Endothelial cell of umbilical vein (primary cell): ENCODE data around the gene MINDY4. TPM values are rescaled to one million over a fixed set of nuclear protein-coding genes. Genes with fewer than 3 reads are reported as not detected.

Source experiments
- BruUV-seq: library from RNA; stranded (reverse); fragments of 400-500 nt; replicated peaks from 2 replicates; lab custom pipeline; 2021; lab: Mats Ljungman, UMichigan
- CTCF ChIA-PET: fragments of 300-600, 350-600 bp; sonication (Branson Sonifier 250); formaldehyde crosslinking; loops from one replicate; lab custom pipeline; 2021; ENCODE audit warnings: antibody characterized with exemption, inconsistent platforms; lab: Charles Lee
- POLR2A ChIA-PET: fragments of 300-600, 350-600 bp; sonication (Branson Sonifier 250); formaldehyde crosslinking; loops from one replicate; lab custom pipeline; 2021; ENCODE audit warnings: antibody characterized with exemption, inconsistent platforms; lab: Charles Lee
- DNase-seq: peaks from one replicate; pipeline ENCODE4 v3.0.0-alpha.2; 2011; ENCODE audit warnings: low read depth, low spot score
- FAIRE-seq: peaks from 2 replicates; lab custom pipeline; 2011; peaks lifted over from hg19 to GRCh38; lab: Jason Lieb, UNC
- H2AFZ ChIP-seq: 2 replicates; pipeline ENCODE4 v1.6.0; 2012; ENCODE audit warnings: low read depth, low read length, control low read depth, inconsistent platforms
- H3K27ac ChIP-seq: 2 replicates; pipeline ENCODE4 v1.5.1; 2011; ENCODE audit warnings: low read depth, mild to moderate bottlenecking, control low read depth, low read length, moderate library complexity; ENCODE audit not compliant: insufficient read depth
- H3K27me3 ChIP-seq, 2 experiments: 2 replicates each; pipeline versions ENCODE4 v1.6.0 to v1.6.1; 2011; ENCODE audit warnings: low read length in 2 of 2, mixed read lengths in 1 of 2; ENCODE audit not compliant: control insufficient read depth in 2 of 2, insufficient read depth in 2 of 2
- H3K36me3 ChIP-seq, 2 experiments: 2 replicates in 1 of 2; 3 replicates in 1 of 2; pipeline ENCODE4 v1.5.1; 2011; ENCODE audit warnings: low read length in 2 of 2, mild to moderate bottlenecking in 1 of 2, moderate library complexity in 1 of 2; ENCODE audit not compliant: control insufficient read depth in 2 of 2, insufficient read depth in 2 of 2; ENCODE audit errors: extremely low read depth in 1 of 2
- H3K4me1 ChIP-seq: 3 replicates; pipeline ENCODE4 v1.5.1; 2011; ENCODE audit warnings: mild to moderate bottlenecking, low read length; ENCODE audit not compliant: control insufficient read depth, insufficient read depth; ENCODE audit errors: extremely low read depth
- H3K4me2 ChIP-seq: 2 replicates; pipeline ENCODE4 v1.6.1; 2011; ENCODE audit warnings: low read length, control low read depth, mixed read lengths; ENCODE audit not compliant: insufficient read depth
- H3K4me3 ChIP-seq, 3 experiments: fragments of 200-600 bp in 1 of 3; sonication (generic), shearing (Covaris generic) in 1 of 3; replicated peaks in 1 of 3; 2 replicates each; pipeline ENCODE4 v1.5.1; 2011 to 2016; ENCODE audit warnings: control low read depth in 3 of 3, low read length in 3 of 3, mild to moderate bottlenecking in 2 of 3, inconsistent platforms in 1 of 3, low read depth in 1 of 3, moderate library complexity in 1 of 3; ENCODE audit not compliant: insufficient read depth in 1 of 3
- H3K79me2 ChIP-seq: 2 replicates; pipeline ENCODE4 v1.6.0; 2012; ENCODE audit warnings: low read length, inconsistent platforms; ENCODE audit not compliant: control insufficient read depth, insufficient read depth
- H3K9ac ChIP-seq: replicated peaks from 2 replicates; pipeline ENCODE3; 2011; ENCODE audit warnings: low read length, control low read depth; ENCODE audit not compliant: insufficient read depth; ENCODE audit errors: extremely low read depth
- H3K9me1 ChIP-seq: replicated peaks from 3 replicates; pipeline ENCODE4 v1.6.0; 2011; ENCODE audit warnings: mild to moderate bottlenecking, low read length; ENCODE audit not compliant: control insufficient read depth, insufficient read depth; ENCODE audit errors: extremely low read depth
- H3K9me3 ChIP-seq: replicated peaks from 2 replicates; pipeline ENCODE4 v1.5.1; 2012; ENCODE audit warnings: low read length, inconsistent platforms; ENCODE audit not compliant: control insufficient read depth, insufficient read depth
- H4K20me1 ChIP-seq: replicated peaks from 2 replicates; pipeline ENCODE3; 2011; ENCODE audit warnings: mild to moderate bottlenecking, low read length; ENCODE audit not compliant: control insufficient read depth, insufficient read depth; ENCODE audit errors: extremely low read depth
- EZH2 ChIP-seq: IDR thresholded peaks from 2 replicates; pipeline ENCODE4 v1.6.1; 2012; ENCODE audit warnings: borderline replicate concordance, low read depth, mild to moderate bottlenecking, moderate library complexity, low read length, inconsistent platforms; ENCODE audit not compliant: severe bottlenecking
- FOS ChIP-seq: IDR thresholded peaks from 2 replicates; pipeline ENCODE4 v1.6.1; 2011; ENCODE audit warnings: mild to moderate bottlenecking, low read length, moderate library complexity, borderline replicate concordance; ENCODE audit not compliant: insufficient read depth
- GATA2 ChIP-seq: IDR thresholded peaks from 2 replicates; pipeline ENCODE4 v1.7.0; 2011; ENCODE audit warnings: low read depth, mild to moderate bottlenecking, moderate library complexity, mixed read lengths, low read length; ENCODE audit not compliant: insufficient read length, insufficient read depth
- JUN ChIP-seq: IDR thresholded peaks from 2 replicates; pipeline ENCODE4 v1.6.1; 2011; ENCODE audit warnings: borderline replicate concordance, low read depth; ENCODE audit not compliant: insufficient read length, insufficient read depth
- MYC ChIP-seq: IDR thresholded peaks from one replicate; pipeline ENCODE4 v1.6.1; 2011; ENCODE audit warnings: mild to moderate bottlenecking, low read depth, low read length
- POLR2A ChIP-seq: IDR thresholded peaks from 2 replicates; pipeline ENCODE4 v1.6.1; 2012; ENCODE audit warnings: low read depth, mild to moderate bottlenecking, control low read depth, low read length
- POLR2AphosphoS5 ChIP-seq: IDR thresholded peaks from 2 replicates; pipeline ENCODE4 v1.6.1; 2012; ENCODE audit warnings: low read depth, mild to moderate bottlenecking, control low read depth, low read length, moderate library complexity; ENCODE audit not compliant: insufficient read depth
- dilution Hi-C: fragments of 300-500 bp; cut with MboI; formaldehyde crosslinking; loops from one replicate; pipeline ENCODE4 v1.15.0; 2019; ENCODE audit warnings: low sequenced_read_pairs; ENCODE audit not compliant: extremely low pct_ligation_motif_present
- intact Hi-C: fragments of 100-400 bp; cut with micrococcal nuclease; formaldehyde crosslinking; loops from one replicate; pipeline ENCODE4 v1.10.0; 2022
- polyA plus RNA-seq, 4 experiments: library from polyadenylated mRNA; depleted of rRNA in 3 of 4; stranded (reverse) in 3 of 4; unstranded in 1 of 4; fragments of >200 nt; gene quantifications; 2 replicates each; pipeline versions ENCODE4 v1.2.1 to v1.2.3, GENCODE V29; 2011 to 2012; ENCODE audit warnings: missing spikeins in 1 of 4
- total RNA-seq: library from RNA; stranded (reverse); gene quantifications from 2 replicates; pipeline ENCODE4 v1.2.3, GENCODE V29; 2021
- TF ChIP-seq, protein P1 (sequence below), 2 donors: IDR thresholded peaks; 1 replicate in 1 of 2; 2 replicates in 1 of 2; pipeline ENCODE4 v1.5.1; 2011; ENCODE audit warnings: low read length in 2 of 2, mild to moderate bottlenecking in 2 of 2, moderate library complexity in 2 of 2, control low read depth in 1 of 2, inconsistent platforms in 1 of 2, low read depth in 1 of 2; ENCODE audit not compliant: insufficient read depth in 1 of 2; ENCODE audit errors: extremely low read depth in 1 of 2
- TF ChIP-seq, protein P2 (sequence below): IDR thresholded peaks from 2 replicates; pipeline ENCODE4 v1.6.1; 2011; ENCODE audit not compliant: insufficient read depth, insufficient read length

MINDY4 gene
- total and polyA plus RNA-seq, 2 donors (not counting 3 experiments of a cell fraction or from before 2014, with no cell fraction given): 2.2 to 4.7 TPM

DNA sequence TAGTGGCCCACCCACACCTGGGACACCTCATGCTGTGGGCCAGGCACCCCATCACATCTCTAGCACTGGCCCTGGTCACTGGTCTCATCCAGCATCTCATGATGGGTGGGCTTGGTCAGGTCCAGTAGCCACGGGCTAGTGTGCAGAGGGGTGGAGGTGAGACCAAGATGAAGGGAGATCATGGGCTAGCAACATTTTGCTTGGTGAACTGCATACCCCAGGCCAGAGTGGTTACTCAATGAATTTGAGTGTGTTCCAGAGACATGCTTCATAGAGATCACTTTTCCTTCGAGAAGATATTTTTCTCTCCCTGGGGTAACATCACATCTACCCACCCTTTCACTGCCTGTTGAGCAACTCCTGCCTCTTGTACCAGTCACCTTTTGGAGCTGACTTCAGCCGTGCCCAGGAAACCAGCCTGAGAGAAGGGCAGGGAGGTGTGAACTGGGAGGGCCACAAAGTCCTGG lies 44.2 kb downstream of the MINDY4 start:
- dilution Hi-C loops: no loop called here
- CTCF ChIA-PET: interaction anchor here (1.0 to 1.2 kb wide), 2 partner anchors 52 to 307 kb away, joined by 3 to 5 read pairs; no protein-coding TSS in a partner anchor
- no peak overlapping the region for H3K4me2 ChIP-seq
- POLR2A ChIA-PET: no interaction called here
- TF ChIP-seq POLR2AphosphoS5 (no peak), JUN (no peak), POLR2A (no peak), FOS (no peak), GATA2 (no peak), MYC (no peak), EZH2 (no peak)
- TF ChIP-seq, protein P1, sequence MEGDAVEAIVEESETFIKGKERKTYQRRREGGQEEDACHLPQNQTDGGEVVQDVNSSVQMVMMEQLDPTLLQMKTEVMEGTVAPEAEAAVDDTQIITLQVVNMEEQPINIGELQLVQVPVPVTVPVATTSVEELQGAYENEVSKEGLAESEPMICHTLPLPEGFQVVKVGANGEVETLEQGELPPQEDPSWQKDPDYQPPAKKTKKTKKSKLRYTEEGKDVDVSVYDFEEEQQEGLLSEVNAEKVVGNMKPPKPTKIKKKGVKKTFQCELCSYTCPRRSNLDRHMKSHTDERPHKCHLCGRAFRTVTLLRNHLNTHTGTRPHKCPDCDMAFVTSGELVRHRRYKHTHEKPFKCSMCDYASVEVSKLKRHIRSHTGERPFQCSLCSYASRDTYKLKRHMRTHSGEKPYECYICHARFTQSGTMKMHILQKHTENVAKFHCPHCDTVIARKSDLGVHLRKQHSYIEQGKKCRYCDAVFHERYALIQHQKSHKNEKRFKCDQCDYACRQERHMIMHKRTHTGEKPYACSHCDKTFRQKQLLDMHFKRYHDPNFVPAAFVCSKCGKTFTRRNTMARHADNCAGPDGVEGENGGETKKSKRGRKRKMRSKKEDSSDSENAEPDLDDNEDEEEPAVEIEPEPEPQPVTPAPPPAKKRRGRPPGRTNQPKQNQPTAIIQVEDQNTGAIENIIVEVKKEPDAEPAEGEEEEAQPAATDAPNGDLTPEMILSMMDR (IDR thresholded peaks at IDR 0.05; ENCODE audit: extremely low read depth in 1 of 2, insufficient read depth in 1 of 2, low read depth in 1 of 2, low read length in 2 of 2): no peak
- TF ChIP-seq, protein P2, sequence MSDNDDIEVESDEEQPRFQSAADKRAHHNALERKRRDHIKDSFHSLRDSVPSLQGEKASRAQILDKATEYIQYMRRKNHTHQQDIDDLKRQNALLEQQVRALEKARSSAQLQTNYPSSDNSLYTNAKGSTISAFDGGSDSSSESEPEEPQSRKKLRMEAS: no peak
- no peak overlapping the region for H3K4me3 ChIP-seq
- no peak overlapping the region for H3K27ac ChIP-seq
- no peaks in the 10 kb centered on the region for H3K4me1 ChIP-seq
- H3K36me3 ChIP-seq: no peaks in the 10 kb centered on the region
- no peak overlapping the region for H3K9ac ChIP-seq
- no TSS peak for BruUV-seq
- H3K9me1 ChIP-seq: no peaks in the 10 kb centered on the region
- DNase-seq: no peak
- intact Hi-C loops: no loop called here
- H4K20me1 ChIP-seq: no peaks in the 10 kb centered on the region
- peaks cover 0 to 2% of the 10 kb centered on the region in 2 experiments for H3K27me3 ChIP-seq
- H3K79me2 ChIP-seq: no peaks in the 10 kb centered on the region
- H3K9me3 ChIP-seq: no peaks in the 10 kb centered on the region
- H2AFZ ChIP-seq: no peak overlapping the region
- no peak for FAIRE-seq
